Suprapubic skin (tissue), 3 donors: ENCODE measurements around the gene NKAIN2.

Experiments used
- CTCF ChIP-seq, 2 donors: fragments of 200-600 bp in 1 of 2; fragments of 450-650 bp in 1 of 2; sonication (generic) in 1 of 2; IDR thresholded peaks; one replicate each; pipeline ENCODE4 v1.5.1; 2016 to 2019; ENCODE audit warnings: antibody characterized with exemption in 2 of 2, mild to moderate bottlenecking in 1 of 2, moderate library complexity in 1 of 2
- POLR2A ChIP-seq, 2 donors: fragments of 450-650 bp; IDR thresholded peaks; one replicate each; pipeline ENCODE4 v1.6.1; 2017; ENCODE audit warnings: antibody characterized with exemption in 2 of 2, mild to moderate bottlenecking in 2 of 2, moderate library complexity in 2 of 2

- no peak for TF ChIP-seq POLR2A (IDR thresholded peaks at IDR 0.05)
- no peak for TF ChIP-seq CTCF (IDR thresholded peaks at IDR 0.05)
Measured at GRCh38 chr6:124022641-124023040, 219.0 kb downstream of the NKAIN2 start.
